GM04503 (cell line): ENCODE results near the gene SEMA5A.
"Not testable (repeated sequence)": the region's sequence is repeated elsewhere in the genome, so short reads cannot be mapped to it uniquely, and the experiment has no call there.

Experiments used
- DNase-seq: peaks from one replicate; pipeline ENCODE4 v3.0.0-alpha.2; 2012; ENCODE audit warnings: low read depth

SEMA5A gene

DNA sequence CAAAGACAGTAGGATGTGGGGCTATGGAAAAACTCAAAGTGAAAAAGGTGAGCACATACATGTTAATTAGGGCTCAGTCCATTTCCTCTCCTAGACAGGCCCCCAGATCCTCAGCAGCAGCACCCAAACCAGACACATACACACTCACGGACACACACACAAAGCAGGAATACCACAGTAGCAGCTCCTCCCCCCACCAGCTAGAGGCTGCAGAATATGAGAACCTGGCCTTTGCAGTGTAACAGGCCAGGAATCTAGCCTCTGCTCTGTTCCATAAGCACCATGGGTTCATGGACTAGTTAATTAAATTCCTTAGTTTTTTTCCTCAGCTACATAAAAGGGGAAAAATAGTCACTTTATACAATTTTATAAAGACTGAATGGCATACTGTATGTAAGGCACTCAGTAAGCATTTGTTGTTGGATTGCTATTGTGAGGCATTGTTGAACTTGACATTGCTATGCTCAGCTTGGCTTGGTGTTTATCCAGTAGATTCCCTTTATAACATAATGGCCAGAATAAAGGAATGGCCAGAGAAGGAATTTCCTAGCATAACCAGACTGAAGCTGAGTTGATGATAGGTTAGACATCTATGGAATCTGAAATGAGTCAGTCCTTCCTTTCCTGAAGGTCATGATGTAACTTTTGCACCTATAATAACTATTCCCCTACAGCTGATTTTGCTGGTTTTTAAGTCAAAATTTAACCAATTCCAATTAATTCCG is 186.8 kb downstream of the SEMA5A start:
- no peak for DNase-seq

GRCh38 chr5:9356351-9356825 is 189.5 kb downstream of the SEMA5A start:
- DNase-seq: no peak

GRCh38 chr5:9354336-9355081 is 191.4 kb downstream of the SEMA5A start:
- DNase-seq: no peak

DNA sequence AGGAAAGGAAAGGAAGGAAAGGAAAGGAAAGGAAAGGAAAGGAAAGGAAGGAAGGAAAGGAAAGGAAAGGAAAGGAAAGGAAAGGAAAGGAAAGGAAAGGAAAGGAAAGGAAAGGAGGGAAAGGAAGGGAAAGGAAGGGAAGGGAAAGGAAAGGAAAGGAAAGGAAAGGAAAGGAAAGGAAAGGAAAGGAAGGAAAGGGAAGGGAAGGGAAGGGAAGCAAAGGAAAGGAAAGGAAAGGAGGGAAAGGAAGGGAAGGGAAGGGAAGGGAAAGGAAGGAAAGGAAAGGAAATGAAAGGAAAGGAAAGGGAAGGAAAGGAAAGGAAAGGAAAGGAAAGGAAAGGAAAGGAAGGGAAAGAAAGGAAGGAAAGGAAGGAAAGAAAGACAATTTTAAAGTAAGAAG is 192.8 kb downstream of the SEMA5A start:
- not testable (repeated sequence) for DNase-seq

DNA sequence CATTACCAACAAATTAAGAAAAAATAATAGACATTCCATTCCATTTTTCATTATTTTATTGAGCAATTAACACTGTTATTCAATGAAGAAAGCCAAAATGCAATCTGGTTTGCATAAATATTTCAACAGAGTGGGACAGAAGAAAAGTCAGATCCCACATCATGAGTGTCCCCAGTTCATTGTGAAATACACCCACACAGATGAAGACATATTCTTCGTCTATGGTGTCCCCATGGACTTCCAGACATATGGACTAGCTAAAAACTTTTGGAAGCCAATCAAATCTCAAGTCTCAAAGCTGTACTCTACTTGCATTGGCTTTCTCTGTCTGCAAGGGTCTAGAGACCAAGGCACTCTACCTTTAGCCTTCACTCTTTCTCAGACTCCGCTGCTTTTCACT is 194.3 kb downstream of the SEMA5A start:
- DNase-seq: no peak

DNA sequence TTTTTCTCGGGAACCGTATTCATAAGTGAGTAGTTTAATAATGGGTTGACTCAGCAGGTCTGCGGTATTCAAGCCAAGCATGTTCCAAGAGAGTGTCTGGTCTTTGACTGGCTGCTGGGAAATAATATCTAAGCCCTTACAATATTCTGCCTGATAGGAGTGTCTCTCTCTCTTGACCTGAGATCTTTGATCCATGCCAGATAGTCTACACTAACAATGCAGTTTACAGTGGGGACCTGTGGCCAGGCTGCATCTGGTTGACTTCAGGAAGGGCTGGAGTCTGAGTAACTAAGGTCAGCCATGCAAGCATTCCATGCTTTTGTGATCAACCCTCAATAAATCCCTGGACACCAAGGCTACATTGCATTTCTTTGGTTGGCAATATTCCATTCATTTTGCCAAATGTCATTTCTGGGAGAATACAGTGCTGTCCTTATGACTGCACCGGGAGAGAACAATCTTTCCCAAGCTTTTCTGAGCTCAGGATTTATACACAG is 195.5 kb downstream of the SEMA5A start:
- peak; percentile 90 for DNase-seq

GRCh38 chr5:9348401-9348996 is 197.4 kb downstream of the SEMA5A start:
- DNase-seq: peak; percentile 94

GRCh38 chr5:9347541-9348295 is 198.2 kb downstream of the SEMA5A start:
- DNase-seq: no peak

GRCh38 chr5:9347032-9347431 is 198.8 kb downstream of the SEMA5A start:
- no peak for DNase-seq

- DNase-seq: no peak
Measured at GRCh38 chr5:9344751-9345240, 201.1 kb downstream of the SEMA5A start.

GRCh38 chr5:9343146-9343850 is 202.6 kb downstream of the SEMA5A start:
- no peak for DNase-seq

DNA sequence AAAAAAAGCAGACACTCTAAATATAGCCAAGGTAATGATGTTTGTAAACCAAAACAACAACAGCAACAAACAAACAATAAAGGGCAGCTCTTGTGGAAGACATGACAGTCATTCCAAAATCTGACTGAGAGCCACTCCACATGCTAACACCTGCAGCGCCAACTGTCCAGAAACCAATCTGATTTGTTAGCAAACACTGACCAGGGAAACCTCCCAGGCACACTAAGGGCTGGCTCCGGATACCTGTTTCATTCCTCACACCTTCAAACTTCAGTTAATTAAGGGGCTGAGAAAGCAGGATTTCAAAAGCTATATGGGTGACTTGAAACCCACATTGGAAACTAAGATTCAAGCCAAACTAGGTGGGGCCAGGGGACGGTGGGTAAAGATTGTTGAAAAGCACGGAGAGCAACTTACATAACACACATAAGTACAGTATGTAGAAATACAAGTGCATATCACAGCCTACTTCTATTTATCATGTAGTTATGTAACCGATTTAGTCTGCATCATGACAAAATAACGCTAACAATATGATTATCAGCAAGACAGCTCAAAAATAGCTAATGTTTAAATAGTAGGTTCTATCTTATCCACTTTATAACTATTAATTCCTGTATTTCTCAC is 203.6 kb downstream of the SEMA5A start:
- no peak for DNase-seq

GRCh38 chr5:9340085-9340484 is 205.8 kb downstream of the SEMA5A start:
- no peak for DNase-seq

DNA sequence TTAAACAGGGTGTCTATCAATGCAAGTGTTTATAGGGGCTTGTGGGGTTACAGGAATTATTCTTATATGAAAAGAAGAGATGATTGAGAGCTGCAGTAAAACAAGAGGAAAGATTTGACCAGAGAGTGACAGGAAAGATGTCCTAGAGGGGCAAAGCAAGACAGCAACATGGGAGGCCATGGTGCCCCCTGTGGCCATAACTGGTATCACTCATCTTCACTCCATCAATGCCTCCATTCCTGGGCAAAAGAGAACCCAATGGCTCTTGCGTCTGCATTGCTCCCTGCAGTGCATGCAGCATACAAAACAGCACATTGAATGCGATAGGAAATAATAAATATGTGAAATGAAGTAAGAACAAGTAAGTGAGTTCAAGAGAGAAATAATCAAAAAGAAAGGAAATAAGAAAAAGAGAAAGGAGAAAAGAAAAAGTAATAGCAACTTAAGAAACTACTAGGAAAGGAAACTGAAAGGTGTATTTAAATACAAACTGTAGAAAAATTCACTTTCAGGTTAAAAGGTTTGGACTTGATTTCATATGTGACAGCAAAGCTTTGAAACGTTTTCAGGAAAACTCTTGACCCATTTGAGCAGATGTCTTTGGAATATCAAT is 206.6 kb downstream of the SEMA5A start:
- no peak for DNase-seq

- no peak for DNase-seq
Measured at GRCh38 chr5:9338796-9339195, 207.1 kb downstream of the SEMA5A start.

DNA sequence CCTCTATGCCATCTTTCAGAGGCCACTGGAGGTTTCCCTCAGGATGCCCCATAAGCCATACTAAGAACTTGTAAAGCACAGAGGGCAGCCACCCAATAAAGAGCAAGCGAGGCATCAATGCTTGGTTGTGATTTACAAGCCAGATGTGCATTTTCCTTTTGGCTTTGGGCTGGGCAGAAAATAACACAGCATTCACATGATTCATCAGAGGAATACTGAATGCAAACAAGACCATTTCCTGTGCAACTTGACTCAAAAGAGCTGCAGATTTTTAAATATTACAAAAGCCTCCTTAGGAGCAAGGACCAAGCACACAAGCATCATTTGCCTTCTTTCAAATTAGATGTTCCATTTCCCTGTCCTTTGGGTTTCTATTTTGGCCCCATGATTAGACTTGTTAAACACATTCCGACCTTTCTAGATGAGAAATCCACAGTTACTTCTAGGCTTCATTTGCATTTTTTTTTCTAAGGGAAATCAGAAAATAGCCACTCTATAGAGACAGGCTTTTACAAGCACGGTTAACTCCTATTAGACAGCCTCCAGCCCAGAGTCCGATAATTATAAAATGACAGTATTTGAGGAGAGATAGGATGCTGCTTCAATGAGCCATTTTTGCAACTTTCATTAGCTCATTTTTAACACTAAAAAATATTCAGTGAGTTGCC is 207.8 kb downstream of the SEMA5A start:
- peak; percentile 68 for DNase-seq

DNA sequence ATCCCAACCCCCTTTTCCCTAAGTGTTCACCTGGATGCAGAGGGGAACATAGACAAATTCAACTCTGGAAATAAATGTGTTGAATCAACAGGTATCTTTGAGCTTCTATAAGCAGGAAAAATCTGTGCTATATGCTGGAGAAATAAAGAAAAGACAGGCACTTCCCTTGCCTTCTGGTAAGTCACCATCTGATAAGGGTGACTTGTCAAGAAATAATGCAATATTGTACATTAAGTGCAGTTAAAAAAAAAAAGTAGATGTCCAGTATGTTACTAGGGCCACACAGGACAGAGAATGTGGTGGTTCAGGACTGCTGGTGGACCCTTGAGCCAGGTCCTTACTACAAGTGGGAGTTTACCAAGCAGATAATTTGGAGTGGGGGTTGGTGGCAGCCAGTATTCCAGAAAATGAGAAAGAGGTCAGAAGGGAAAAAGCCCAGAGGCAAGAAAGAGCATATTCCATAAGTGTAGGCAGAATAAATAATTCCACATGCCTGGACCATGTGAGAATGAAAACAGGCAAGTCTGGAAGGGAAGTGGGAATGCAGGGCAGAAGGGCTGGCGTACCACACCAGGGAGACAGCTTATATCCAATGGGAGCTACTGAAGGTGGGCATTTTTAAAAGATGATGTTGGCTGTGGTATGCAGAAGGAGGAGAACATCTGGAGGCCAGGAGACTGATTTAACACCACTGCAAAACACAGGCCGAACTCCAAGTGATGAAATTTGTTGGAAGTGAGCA is 209.9 kb downstream of the SEMA5A start:
- DNase-seq: no peak

DNA sequence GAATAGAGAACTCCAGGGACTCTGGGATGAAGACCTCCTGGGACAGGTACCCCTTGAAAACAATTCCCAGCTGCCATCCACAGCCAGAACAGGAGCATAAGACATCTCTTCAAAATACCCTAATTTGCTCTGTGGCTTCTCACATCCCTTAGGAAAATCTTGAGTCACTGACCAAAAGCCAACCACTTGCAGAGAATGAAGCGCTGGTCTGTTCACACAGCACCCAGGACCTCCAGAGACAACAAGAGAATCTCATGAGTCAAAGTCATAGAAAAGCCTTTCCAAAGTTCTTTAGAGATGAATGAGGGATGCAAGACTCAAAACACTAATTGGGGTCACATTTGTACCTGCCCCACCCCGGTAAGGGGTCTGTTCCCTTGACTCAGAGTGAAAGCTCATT is 210.6 kb downstream of the SEMA5A start:
- DNase-seq: no peak

DNA sequence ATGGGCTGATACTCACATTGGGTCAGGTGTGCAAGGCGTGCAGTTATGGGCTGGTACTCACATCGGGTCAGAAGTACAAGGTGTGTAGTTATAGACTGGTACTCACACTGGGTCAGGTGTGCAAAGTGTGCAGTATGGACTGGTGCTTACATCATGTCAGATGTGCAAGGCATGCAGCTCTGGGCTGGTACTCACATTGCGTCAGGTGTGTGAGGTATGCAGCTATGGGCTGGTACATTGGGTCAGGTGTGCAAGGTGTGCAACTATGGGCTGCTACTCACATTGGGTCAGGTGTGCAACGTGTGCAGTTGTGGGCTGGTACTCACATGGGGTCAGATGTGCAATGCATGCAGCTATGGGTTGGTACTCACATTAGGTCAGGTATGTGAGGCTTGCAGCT is 213.8 kb downstream of the SEMA5A start:
- DNase-seq: no peak
